OCI-LY7 (cell line): ENCODE results near the gene MEF2A. TPM values are rescaled to one million over a fixed set of nuclear protein-coding genes. Genes with fewer than 3 reads are reported as not detected.

Source experiments
- BruUV-seq: library from RNA; stranded (reverse); fragments of 400-500 nt; replicated peaks from 2 replicates; lab custom pipeline; 2021; lab: Mats Ljungman, UMichigan
- CTCF ChIA-PET: fragments of 300-600 bp; sonication (Branson Sonifier 250); formaldehyde crosslinking; loops from one replicate; lab custom pipeline; 2022; ENCODE audit warnings: antibody characterized with exemption; ENCODE audit not compliant: unreplicated experiment; lab: Charles Lee
- POLR2A ChIA-PET: fragments of 300-600 bp; sonication (Branson Sonifier 250); formaldehyde crosslinking; loops from one replicate; lab custom pipeline; 2022; ENCODE audit warnings: antibody characterized with exemption; lab: Charles Lee
- DNase-seq: peaks from one replicate; pipeline ENCODE4 v3.0.0-alpha.2; 2015; ENCODE audit warnings: low spot score
- H2AFZ ChIP-seq: fragments of 200-600 bp; sonication (generic), shearing (Covaris generic); 2 replicates; pipeline ENCODE4 v1.6.1; 2014; ENCODE audit warnings: mild to moderate bottlenecking, antibody characterized with exemption, low read length, moderate library complexity
- H3K27ac ChIP-seq: fragments of 200-600 bp; sonication (generic); 2 replicates; pipeline ENCODE4 v1.5.1; 2014; ENCODE audit warnings: mixed run types, low read depth, mild to moderate bottlenecking, moderate library complexity, low read length, inconsistent platforms; ENCODE audit not compliant: poor library complexity, severe bottlenecking
- H3K36me3 ChIP-seq: fragments of 200-600 bp; sonication (generic); 2 replicates; pipeline ENCODE4 v1.6.1; 2014; ENCODE audit warnings: mild to moderate bottlenecking, antibody characterized with exemption, low read length, moderate library complexity, mixed read lengths; ENCODE audit not compliant: insufficient read depth
- H3K4me1 ChIP-seq: fragments of 200-600 bp; sonication (generic); 2 replicates; pipeline ENCODE4 v1.5.1; 2014; ENCODE audit warnings: mild to moderate bottlenecking, low read length; ENCODE audit not compliant: insufficient read depth, poor library complexity, severe bottlenecking
- H3K4me2 ChIP-seq: fragments of 200-600 bp; sonication (generic); 2 replicates; pipeline ENCODE4 v1.6.1; 2014; ENCODE audit warnings: mild to moderate bottlenecking, low read length
- H3K4me3 ChIP-seq: fragments of 200-600 bp; sonication (generic); 2 replicates; pipeline ENCODE4 v1.5.1; 2014; ENCODE audit warnings: mild to moderate bottlenecking, low read depth, low read length; ENCODE audit not compliant: poor library complexity, severe bottlenecking
- H3K79me2 ChIP-seq: fragments of 200-600 bp; sonication (generic); 2 replicates; pipeline ENCODE4 v1.6.1; 2016; ENCODE audit warnings: low read depth, mild to moderate bottlenecking, low read length, moderate library complexity, mixed read lengths; ENCODE audit not compliant: insufficient read depth
- H3K9me2 ChIP-seq: fragments of 200-600 bp; sonication (generic); 2 replicates; pipeline ENCODE4 v1.6.1; 2016; ENCODE audit warnings: mild to moderate bottlenecking, low read length, mixed read lengths; ENCODE audit not compliant: insufficient read depth
- H3K9me3 ChIP-seq: fragments of 200-600 bp; sonication (generic); 2 replicates; pipeline ENCODE4 v1.6.1; 2014; ENCODE audit warnings: mild to moderate bottlenecking, mixed run types, low read length, mixed read lengths
- H4K20me1 ChIP-seq: fragments of 200-600 bp; sonication (generic); 2 replicates; pipeline ENCODE4 v1.6.1; 2014; ENCODE audit warnings: mild to moderate bottlenecking, antibody characterized with exemption, low read length, moderate library complexity, mixed read lengths; ENCODE audit not compliant: insufficient read depth
- CTCF ChIP-seq: fragments of 200-600 bp; sonication (generic); conservative IDR thresholded peaks from 2 replicates; pipeline ENCODE4 v1.5.1; 2014; ENCODE audit warnings: mild to moderate bottlenecking, antibody characterized with exemption, low read length, moderate library complexity, mixed read lengths
- EZH2phosphoT487 ChIP-seq: fragments of 200-600 bp; sonication (generic); IDR thresholded peaks from 2 replicates; pipeline ENCODE4 v1.6.1; 2018; ENCODE audit warnings: low read depth, borderline replicate concordance, mild to moderate bottlenecking, mixed run types, antibody characterized with exemption, low read length, moderate library complexity, mixed read lengths
- intact Hi-C: fragments of 100-400 bp; cut with micrococcal nuclease; formaldehyde crosslinking; loops from one replicate; pipeline ENCODE4 v1.10.0; 2022; ENCODE audit not compliant: unreplicated experiment
- total RNA-seq, 2 experiments: library from RNA; depleted of rRNA in 1 of 2; stranded (reverse); fragments of >200 nt in 1 of 2; shearing (Covaris generic) in 1 of 2; gene quantifications; 2 replicates each; pipeline ENCODE4 v1.2.3, GENCODE V29; 2014 to 2022

Gene MEF2A
- total RNA-seq, 2 experiments from 2014 or later, result 28.0 to 38.2 TPM

DNA sequence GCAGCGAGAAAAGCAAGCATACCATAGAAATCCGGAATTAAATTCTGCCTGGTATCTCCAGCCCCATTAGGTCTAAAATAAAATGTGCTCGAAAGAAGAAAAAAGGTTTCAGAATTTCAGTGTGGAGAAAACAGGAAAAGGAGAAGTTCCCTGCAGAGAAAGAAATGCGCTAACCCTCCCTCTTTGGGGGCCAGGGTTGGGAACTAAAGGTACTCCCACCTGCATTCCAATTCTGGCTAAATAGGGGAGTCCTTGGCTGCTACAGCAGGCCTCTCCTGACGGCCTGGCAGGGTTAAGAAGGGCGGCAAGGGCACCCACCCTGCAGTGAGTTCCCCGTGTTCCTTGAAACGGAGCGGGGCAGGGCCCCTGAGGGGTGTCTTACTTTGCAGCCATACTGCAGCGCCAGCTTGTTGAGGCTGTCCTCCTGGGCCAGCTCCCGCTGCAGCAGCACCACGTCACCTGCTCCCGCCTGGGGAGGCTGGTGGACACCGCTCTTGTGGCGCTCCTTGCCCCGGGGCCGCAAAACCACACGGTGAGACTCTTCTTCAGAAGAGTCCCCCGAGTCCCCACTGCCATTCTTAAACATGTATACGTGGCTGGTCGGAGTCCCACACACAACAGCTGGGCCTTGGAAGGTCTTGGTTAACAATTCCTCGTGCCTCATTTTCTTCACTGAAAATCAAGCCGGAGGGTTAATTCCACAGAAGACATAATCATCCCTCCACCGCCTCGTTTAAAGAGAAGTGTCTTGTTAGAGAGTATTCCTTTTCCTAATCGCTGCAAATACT, 165.7 kb downstream of the MEF2A start:
- H3K9me2 ChIP-seq, result no peaks in the 10 kb centered on the region
- no peak overlapping the region for H3K27ac ChIP-seq
- intact Hi-C loops, result no loop called here
- no peaks in the 10 kb centered on the region for H3K79me2 ChIP-seq
- no TSS peak for BruUV-seq
- no peaks in the 10 kb centered on the region for H4K20me1 ChIP-seq
- H3K36me3 ChIP-seq, result no peaks in the 10 kb centered on the region
- no peak overlapping the region for H2AFZ ChIP-seq
- no peak for TF ChIP-seq CTCF
- ChIA-PET CTCF (no interaction called here), POLR2A (interaction anchor here (0.6 kb wide), 1 partner anchor 1045 kb away, joined by 3 read pairs; no protein-coding TSS in a partner anchor)
- H3K4me2 ChIP-seq, result 0 out of 2 replicates have a peak overlapping the region, but pooled peaks have one; percentile 73
- H3K4me3 ChIP-seq, result no peak overlapping the region
- H3K9me3 ChIP-seq, result no peaks in the 10 kb centered on the region
- DNase-seq, result no peak
- H3K4me1 ChIP-seq, result peaks cover 3% of the 10 kb centered on the region

DNA sequence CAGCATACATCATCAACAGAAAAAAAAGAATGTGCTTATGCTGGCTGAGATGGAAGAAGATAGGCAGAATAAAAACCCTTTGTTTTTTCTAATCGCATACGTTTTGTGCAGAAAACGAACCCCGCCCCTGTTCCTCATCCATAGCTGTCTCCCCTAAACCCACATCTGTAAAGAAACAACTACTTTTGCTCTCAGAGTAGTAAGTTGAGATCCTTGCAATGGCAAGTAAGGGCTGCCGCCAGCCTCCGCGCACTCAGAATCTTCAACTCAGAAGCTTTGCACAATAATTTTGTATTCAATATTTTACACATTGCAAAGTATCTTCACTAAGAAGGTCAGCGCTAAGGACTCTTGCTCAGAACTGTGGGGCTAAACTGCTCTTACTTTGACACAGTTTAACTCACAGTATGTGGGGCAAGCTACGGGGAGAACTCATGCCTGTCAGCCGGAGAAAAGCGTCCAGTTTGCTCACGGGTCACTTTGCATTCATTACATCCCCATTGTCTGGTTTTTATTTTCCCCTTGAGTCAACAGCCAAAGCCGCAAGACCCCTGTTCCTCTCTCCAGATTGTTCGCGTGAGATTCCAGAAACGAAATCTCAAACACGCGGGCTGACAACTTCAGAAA, 166.5 kb downstream of the MEF2A start:
- H2AFZ ChIP-seq, result peak overlapping the region; percentile 95; the same call in 1 of the 2 replicates
- no peak for DNase-seq
- peak overlapping the region; percentile 75 for H3K4me3 ChIP-seq
- peak overlapping the region; percentile 73 for H3K4me2 ChIP-seq
- no peaks in the 10 kb centered on the region for H3K36me3 ChIP-seq
- no peaks in the 10 kb centered on the region for H3K9me3 ChIP-seq
- no TSS peak for BruUV-seq
- CTCF ChIA-PET, result no interaction called here
- TF ChIP-seq EZH2phosphoT487 (no peak), CTCF (no peak)
- H3K27ac ChIP-seq, result no peak overlapping the region
- H4K20me1 ChIP-seq, result no peaks in the 10 kb centered on the region
- peaks cover 3% of the 10 kb centered on the region for H3K4me1 ChIP-seq
- POLR2A ChIA-PET, result interaction anchor here (0.7 to 1.3 kb wide), 2 partner anchors 230 to 458 kb away, joined by 3 to 5 read pairs; no protein-coding TSS in a partner anchor
- intact Hi-C loops, result no loop called here
- no peaks in the 10 kb centered on the region for H3K79me2 ChIP-seq
- H3K9me2 ChIP-seq, result no peaks in the 10 kb centered on the region
